Measurements from ENCODE around the gene TMEM273.

The TMEM273 gene

GRCh38 chr10:49109669-49110340 lies 78.4 kb downstream of the TMEM273 start:
- Histone ChIP-seq H3K4me1 (ENCODE audit: control insufficient read depth, insufficient read depth, low read depth, low read length) (peaks cover 6% of the 10 kb centered on the region), H3K9me3 (ENCODE audit: control insufficient read depth, low read length) (no peaks in the 10 kb centered on the region), H2BK5ac (ENCODE audit: low read depth, low read length, poor library complexity, severe bottlenecking) (no peak overlapping the region), H3K27me3 (ENCODE audit: control insufficient read depth in 1 of 2, insufficient read depth in 1 of 2, low read length in 2 of 2) (peaks cover 0 to 10% of the 10 kb centered on the region in 2 experiments), H3K27ac (ENCODE audit: low read length, poor library complexity, severe bottlenecking) (no peak overlapping the region), H2AFZ (ENCODE audit: low read depth, low read length) (no peak overlapping the region), H3K18ac (ENCODE audit: low read depth in 1 of 2, low read length in 2 of 2) (no peak overlapping the region), H2BK15ac (ENCODE audit: low read depth, poor library complexity, severe bottlenecking) (no peak overlapping the region), H3K4me3 (ENCODE audit: insufficient read depth in 1 of 2, low read depth in 1 of 2, low read length in 2 of 2) (peak overlapping the region in 1 of 2 experiments; percentile 43), H4K8ac (ENCODE audit: low read length) (no peak overlapping the region), H4K91ac (ENCODE audit: low read length) (no peak overlapping the region), H3K4ac (ENCODE audit: low read depth in 1 of 2, low read length in 2 of 2) (no peak overlapping the region), H3K23ac (ENCODE audit: low read length in 2 of 2) (no peak overlapping the region), H3K36me3 (ENCODE audit: control insufficient read depth in 1 of 2, insufficient read depth in 2 of 2, low read depth in 1 of 2, low read length in 2 of 2) (peaks cover 9 to 13% of the 10 kb centered on the region in 2 experiments), H2AK5ac (ENCODE audit: low read length, severe bottlenecking) (no peak overlapping the region), H3K9ac (ENCODE audit: low read length) (peak overlapping the region; percentile 32), H3K79me1 (replicated peaks; ENCODE audit: low read length, poor library complexity, severe bottlenecking) (peaks cover 8% of the 10 kb centered on the region), H3K14ac (ENCODE audit: low read length in 2 of 2) (no peak overlapping the region), H2BK120ac (ENCODE audit: low read depth, low read length) (no peak overlapping the region), H3K4me2 (ENCODE audit: low read length, poor library complexity, severe bottlenecking) (no peak overlapping the region), H2BK12ac (ENCODE audit: low read length in 2 of 2) (no peak overlapping the region)
- DNase-seq, result peak; percentile 52
- 48% methylated on average over 9 of the region's 9 CpGs for WGBS

GRCh38 chr10:49108656-49109055 lies 79.5 kb downstream of the TMEM273 start:
- Histone ChIP-seq H2BK5ac (ENCODE audit: low read depth, low read length, poor library complexity, severe bottlenecking) (no peak overlapping the region), H3K23ac (ENCODE audit: low read length in 2 of 2) (no peak overlapping the region), H3K18ac (ENCODE audit: low read depth in 1 of 2, low read length in 2 of 2) (no peak overlapping the region), H2BK15ac (ENCODE audit: low read depth, poor library complexity, severe bottlenecking) (peak overlapping the region; percentile 35), H4K8ac (ENCODE audit: low read length) (no peak overlapping the region), H3K4ac (ENCODE audit: low read depth in 1 of 2, low read length in 2 of 2) (no peak overlapping the region), H2AK5ac (ENCODE audit: low read length, severe bottlenecking) (no peak overlapping the region), H2AFZ (ENCODE audit: low read depth, low read length) (no peak overlapping the region), H3K79me1 (replicated peaks; ENCODE audit: low read length, poor library complexity, severe bottlenecking) (peaks cover 8% of the 10 kb centered on the region), H3K27me3 (ENCODE audit: control insufficient read depth in 1 of 2, insufficient read depth in 1 of 2, low read length in 2 of 2) (peaks cover 0 to 4% of the 10 kb centered on the region in 2 experiments), H2BK12ac (ENCODE audit: low read length in 2 of 2) (no peak overlapping the region), H3K4me2 (ENCODE audit: low read length, poor library complexity, severe bottlenecking) (no peak overlapping the region), H3K4me1 (ENCODE audit: control insufficient read depth, insufficient read depth, low read depth, low read length) (peaks cover 4% of the 10 kb centered on the region), H3K9me3 (ENCODE audit: control insufficient read depth, low read length) (no peaks in the 10 kb centered on the region), H2BK120ac (ENCODE audit: low read depth, low read length) (no peak overlapping the region), H3K9ac (ENCODE audit: low read length) (no peak overlapping the region), H4K91ac (ENCODE audit: low read length) (no peak overlapping the region), H3K4me3 (ENCODE audit: insufficient read depth in 1 of 2, low read depth in 1 of 2, low read length in 2 of 2) (no peak overlapping the region), H3K36me3 (ENCODE audit: control insufficient read depth in 1 of 2, insufficient read depth in 2 of 2, low read depth in 1 of 2, low read length in 2 of 2) (peaks cover 9 to 13% of the 10 kb centered on the region in 2 experiments), H3K14ac (ENCODE audit: low read length in 2 of 2) (no peak overlapping the region), H3K27ac (ENCODE audit: low read length, poor library complexity, severe bottlenecking) (no peak overlapping the region)
- no peak for DNase-seq
- 77% methylated on average over 7 of the region's 7 CpGs for WGBS

- Histone ChIP-seq H4K8ac (ENCODE audit: low read length) (no peak overlapping the region), H3K4me1 (ENCODE audit: control insufficient read depth, insufficient read depth, low read depth, low read length) (peaks cover 4% of the 10 kb centered on the region), H3K27ac (ENCODE audit: low read length, poor library complexity, severe bottlenecking) (no peak overlapping the region), H3K4me3 (ENCODE audit: insufficient read depth in 1 of 2, low read depth in 1 of 2, low read length in 2 of 2) (no peak overlapping the region), H2BK5ac (ENCODE audit: low read depth, low read length, poor library complexity, severe bottlenecking) (no peak overlapping the region), H3K79me1 (replicated peaks; ENCODE audit: low read length, poor library complexity, severe bottlenecking) (peaks cover 4% of the 10 kb centered on the region), H3K4me2 (ENCODE audit: low read length, poor library complexity, severe bottlenecking) (no peak overlapping the region), H3K9me3 (ENCODE audit: control insufficient read depth, low read length) (no peaks in the 10 kb centered on the region), H3K18ac (ENCODE audit: low read depth in 1 of 2, low read length in 2 of 2) (no peak overlapping the region), H3K9ac (ENCODE audit: low read length) (no peak overlapping the region), H3K23ac (ENCODE audit: low read length in 2 of 2) (no peak overlapping the region), H3K36me3 (ENCODE audit: control insufficient read depth in 1 of 2, insufficient read depth in 2 of 2, low read depth in 1 of 2, low read length in 2 of 2) (peaks cover 9 to 13% of the 10 kb centered on the region in 2 experiments), H2AFZ (ENCODE audit: low read depth, low read length) (no peak overlapping the region), H3K14ac (ENCODE audit: low read length in 2 of 2) (no peak overlapping the region), H2BK120ac (ENCODE audit: low read depth, low read length) (no peak overlapping the region), H3K4ac (ENCODE audit: low read depth in 1 of 2, low read length in 2 of 2) (no peak overlapping the region), H3K27me3 (ENCODE audit: control insufficient read depth in 1 of 2, insufficient read depth in 1 of 2, low read length in 2 of 2) (no peaks in the 10 kb centered on the region), H2AK5ac (ENCODE audit: low read length, severe bottlenecking) (no peak overlapping the region), H4K91ac (ENCODE audit: low read length) (no peak overlapping the region), H2BK12ac (ENCODE audit: low read length in 2 of 2) (no peak overlapping the region), H2BK15ac (ENCODE audit: low read depth, poor library complexity, severe bottlenecking) (no peak overlapping the region)
- no peak for DNase-seq
- WGBS, result 89% methylated on average over 8 of the region's 8 CpGs
Measured at GRCh38 chr10:49107887-49108267, 80.3 kb downstream of the TMEM273 start.

GRCh38 chr10:49107111-49107886 lies 80.9 kb downstream of the TMEM273 start:
- Histone ChIP-seq H3K9ac (ENCODE audit: low read length) (no peak overlapping the region), H3K4ac (ENCODE audit: low read depth in 1 of 2, low read length in 2 of 2) (no peak overlapping the region), H2AFZ (ENCODE audit: low read depth, low read length) (no peak overlapping the region), H4K8ac (ENCODE audit: low read length) (no peak overlapping the region), H3K18ac (ENCODE audit: low read depth in 1 of 2, low read length in 2 of 2) (no peak overlapping the region), H3K79me1 (replicated peaks; ENCODE audit: low read length, poor library complexity, severe bottlenecking) (peaks cover 3% of the 10 kb centered on the region), H3K4me3 (ENCODE audit: insufficient read depth in 1 of 2, low read depth in 1 of 2, low read length in 2 of 2) (no peak overlapping the region), H2BK120ac (ENCODE audit: low read depth, low read length) (no peak overlapping the region), H3K14ac (ENCODE audit: low read length in 2 of 2) (no peak overlapping the region), H2BK5ac (ENCODE audit: low read depth, low read length, poor library complexity, severe bottlenecking) (no peak overlapping the region), H3K23ac (ENCODE audit: low read length in 2 of 2) (no peak overlapping the region), H2BK15ac (ENCODE audit: low read depth, poor library complexity, severe bottlenecking) (no peak overlapping the region), H3K9me3 (ENCODE audit: control insufficient read depth, low read length) (no peaks in the 10 kb centered on the region), H3K27me3 (ENCODE audit: control insufficient read depth in 1 of 2, insufficient read depth in 1 of 2, low read length in 2 of 2) (no peaks in the 10 kb centered on the region), H2AK5ac (ENCODE audit: low read length, severe bottlenecking) (no peak overlapping the region), H3K27ac (ENCODE audit: low read length, poor library complexity, severe bottlenecking) (no peak overlapping the region), H4K91ac (ENCODE audit: low read length) (no peak overlapping the region), H3K36me3 (ENCODE audit: control insufficient read depth in 1 of 2, insufficient read depth in 2 of 2, low read depth in 1 of 2, low read length in 2 of 2) (peaks cover 9 to 19% of the 10 kb centered on the region in 2 experiments), H3K4me2 (ENCODE audit: low read length, poor library complexity, severe bottlenecking) (no peak overlapping the region), H2BK12ac (ENCODE audit: low read length in 2 of 2) (no peak overlapping the region), H3K4me1 (ENCODE audit: control insufficient read depth, insufficient read depth, low read depth, low read length) (peaks cover 4% of the 10 kb centered on the region)
- 94% methylated on average over 17 of the region's 17 CpGs for WGBS
- no peak for DNase-seq

Data from mesenchymal stem cell (in vitro differentiated cells and primary cell).